ENCODE measurements around the gene DZANK1. TPM values are rescaled to one million over a fixed set of nuclear protein-coding genes. Genes with fewer than 3 reads are reported as not detected.
"Not testable (repeated sequence)": the region's sequence is repeated elsewhere in the genome, so short reads cannot be mapped to it uniquely, and the experiment has no call there.

Gene DZANK1
- total RNA-seq, 2 experiments from 2014 or later, result 1.7 to 2.0 TPM

DNA sequence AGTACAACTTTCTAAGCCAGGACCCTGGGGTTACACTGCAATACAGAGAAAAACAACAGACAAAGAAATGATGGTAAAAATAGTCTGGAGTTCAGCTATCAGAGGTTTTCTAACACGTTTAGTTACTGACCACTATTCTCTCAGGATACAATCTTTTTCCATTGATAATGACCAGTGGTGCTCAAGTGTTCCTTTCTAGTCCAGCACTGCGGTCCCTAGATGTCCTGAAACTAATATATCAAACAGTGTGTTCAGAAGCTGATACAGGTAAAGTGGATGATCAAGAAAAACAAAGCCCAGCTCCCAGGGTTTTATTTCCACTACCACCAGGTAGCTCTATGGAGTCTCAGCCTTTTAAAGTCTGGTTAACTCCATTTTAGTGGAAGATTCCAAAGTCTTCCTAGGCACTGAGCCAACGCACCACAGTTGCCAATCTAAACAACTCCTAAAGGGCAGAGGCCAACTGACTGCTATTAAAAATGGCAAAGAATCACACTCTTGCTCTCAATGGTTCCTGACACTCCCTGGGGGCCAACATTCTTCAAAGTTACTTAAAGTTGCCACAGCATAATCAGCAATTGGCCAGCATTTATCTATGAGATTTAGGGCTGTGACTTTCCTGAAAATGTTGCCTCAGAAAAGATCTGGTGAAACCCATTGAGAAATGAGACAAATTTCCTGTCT lies 38.2 kb downstream of the DZANK1 start:
- Mint-ChIP-seq H3K9me3 (ENCODE audit: low read depth) (no peaks in the 10 kb centered on the region), H3K27ac (no peak overlapping the region), H3K36me3 (no peaks in the 10 kb centered on the region), H3K4me3 (no peak overlapping the region), H3K4me1 (no peaks in the 10 kb centered on the region), H3K27me3 (no peaks in the 10 kb centered on the region)
- CTCF ChIA-PET, result no interaction called here
- no peak for ATAC-seq
- no peak for DNase-seq

DNA sequence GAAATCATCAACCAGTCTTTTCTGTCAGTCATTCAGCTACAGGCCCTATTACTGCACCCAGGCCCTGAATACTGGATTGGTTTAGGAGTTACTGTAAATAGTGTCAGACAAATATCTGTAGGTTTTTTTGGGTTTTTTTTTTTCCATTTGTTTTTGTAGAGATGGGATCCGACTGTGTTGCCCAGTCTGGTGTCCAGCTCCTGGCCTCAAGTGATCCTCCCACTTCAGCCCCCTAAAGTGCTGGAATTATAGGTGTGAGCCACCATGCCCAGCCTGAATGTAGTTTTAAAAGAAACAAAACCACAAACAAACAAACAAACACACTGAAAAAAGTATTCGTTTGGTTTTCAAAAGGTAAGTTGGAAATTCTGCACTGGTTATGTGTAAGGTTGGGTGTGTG lies 39.6 kb downstream of the DZANK1 start:
- DNase-seq (no peak), ATAC-seq (no peak)
- Mint-ChIP-seq H3K36me3 (no peaks in the 10 kb centered on the region), H3K4me1 (no peaks in the 10 kb centered on the region), H3K27me3 (no peaks in the 10 kb centered on the region), H3K27ac (no peak overlapping the region), H3K9me3 (ENCODE audit: low read depth) (no peaks in the 10 kb centered on the region), H3K4me3 (no peak overlapping the region)
- CTCF ChIA-PET, result no interaction called here

GRCh38 chr20:18421608-18422007 lies 45.2 kb downstream of the DZANK1 start:
- Mint-ChIP-seq H3K36me3 (no peaks in the 10 kb centered on the region), H3K9me3 (ENCODE audit: low read depth) (no peaks in the 10 kb centered on the region), H3K4me1 (no peaks in the 10 kb centered on the region), H3K27ac (no peak overlapping the region), H3K4me3 (no peak overlapping the region), H3K27me3 (no peaks in the 10 kb centered on the region)
- ATAC-seq (no peak), DNase-seq (no peak)
- CTCF ChIA-PET, result interaction anchor here (0.6 kb wide), 1 partner anchor 161 kb away, joined by 3 read pairs; no protein-coding TSS in a partner anchor

DNA sequence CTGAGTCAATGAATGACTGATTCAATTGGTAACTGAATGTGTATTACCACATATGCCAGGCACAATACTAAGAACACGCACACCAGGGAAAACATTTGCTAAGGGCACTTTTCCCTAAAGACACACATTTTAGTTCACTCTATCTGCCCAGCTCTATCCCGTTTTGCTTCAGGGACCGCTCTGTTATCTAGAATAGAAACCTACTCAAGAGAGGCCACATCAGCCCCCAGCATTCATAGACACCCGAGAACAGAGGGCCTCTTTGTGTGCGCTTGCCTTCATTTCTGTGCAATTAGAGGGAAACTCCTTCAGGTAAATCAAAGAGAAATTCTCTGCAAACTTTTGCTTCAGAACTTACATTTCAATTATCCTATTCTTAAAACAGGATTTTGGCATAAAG lies 50.3 kb downstream of the DZANK1 start:
- no peaks in the 10 kb centered on the region for H3K36me3 Mint-ChIP-seq
- no peak for DNase-seq
- H3K4me1 Mint-ChIP-seq, result peaks cover 5% of the 10 kb centered on the region
- H3K27me3 Mint-ChIP-seq, result no peaks in the 10 kb centered on the region
- no peaks in the 10 kb centered on the region for H3K9me3 Mint-ChIP-seq (ENCODE audit: low read depth)
- H3K27ac Mint-ChIP-seq, result no peak overlapping the region
- no peak overlapping the region for H3K4me3 Mint-ChIP-seq
- CTCF ChIA-PET, result no interaction called here
- no peak for ATAC-seq

DNA sequence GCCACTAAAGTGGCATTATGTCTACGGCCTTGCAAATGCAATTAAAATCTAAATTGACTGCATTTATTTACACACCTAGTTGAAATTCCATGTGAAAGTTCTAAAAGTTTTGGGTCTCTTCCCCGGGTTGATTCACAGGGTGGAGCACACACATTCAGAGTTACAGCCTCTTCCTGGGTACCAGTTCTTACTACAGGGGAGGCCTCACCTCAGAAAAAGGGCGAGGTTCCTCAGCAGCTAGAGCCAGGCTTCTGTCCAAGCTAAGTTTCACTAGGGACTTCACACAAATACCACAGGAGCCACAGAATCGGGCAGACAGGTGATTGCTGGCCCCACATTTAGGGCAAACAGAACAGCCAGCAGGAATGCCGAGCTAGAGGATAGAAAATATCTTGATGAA lies 52.7 kb downstream of the DZANK1 start:
- no peaks in the 10 kb centered on the region for H3K27me3 Mint-ChIP-seq
- no peaks in the 10 kb centered on the region for H3K36me3 Mint-ChIP-seq
- DNase-seq (no peak), ATAC-seq (no peak)
- no peaks in the 10 kb centered on the region for H3K9me3 Mint-ChIP-seq (ENCODE audit: low read depth)
- CTCF ChIA-PET, result interaction anchor here (1.8 kb wide), 1 partner anchor 218 kb away, joined by 4 read pairs; no protein-coding TSS in a partner anchor
- H3K4me3 Mint-ChIP-seq, result no peak overlapping the region
- H3K4me1 Mint-ChIP-seq, result peaks cover 5% of the 10 kb centered on the region
- H3K27ac Mint-ChIP-seq, result no peak overlapping the region

DNA sequence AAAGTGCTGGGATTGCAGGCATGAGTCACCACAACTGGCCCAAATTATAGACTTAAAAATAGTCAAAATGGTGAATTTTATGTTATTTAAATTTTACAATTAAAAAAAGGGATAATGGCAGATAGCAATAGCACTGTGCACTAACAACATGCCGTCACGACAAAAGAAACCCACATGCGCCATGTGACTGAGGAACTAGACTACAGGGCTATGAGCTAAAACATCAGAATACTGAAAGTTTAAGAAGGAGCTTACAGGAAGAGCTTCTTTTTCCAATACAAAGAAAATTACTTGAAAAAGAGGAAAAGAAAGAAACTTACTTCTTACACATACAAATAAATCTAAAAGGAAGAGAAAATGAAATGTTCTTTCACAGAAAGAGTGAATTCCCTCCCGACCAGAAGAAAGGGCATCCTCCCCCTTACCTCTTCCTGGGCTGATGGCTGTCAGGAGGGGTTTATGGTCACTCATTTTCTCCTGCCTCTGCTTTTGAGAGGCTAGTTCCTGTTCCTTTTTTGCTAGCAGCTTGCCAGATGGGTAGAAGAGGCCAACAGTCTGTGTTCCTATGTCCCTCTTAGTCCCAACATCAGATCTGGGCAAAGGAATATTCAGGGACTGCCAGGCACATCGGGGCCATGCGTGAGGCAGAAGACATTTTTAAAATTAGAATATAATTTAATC lies 54.5 kb downstream of the DZANK1 start:
- H3K4me3 Mint-ChIP-seq, result no peak overlapping the region

GRCh38 chr20:18405826-18406225 lies 61.0 kb downstream of the DZANK1 start:
- peaks cover 6% of the 10 kb centered on the region for H3K4me1 Mint-ChIP-seq

More for the DNA sequence above, 54.5 kb downstream of the DZANK1 start:
- DNase-seq (no peak), ATAC-seq (no peak)
- Mint-ChIP-seq H3K27ac (no peak overlapping the region), H3K36me3 (no peaks in the 10 kb centered on the region), H3K9me3 (ENCODE audit: low read depth) (no peaks in the 10 kb centered on the region), H3K4me1 (peaks cover 5% of the 10 kb centered on the region), H3K27me3 (no peaks in the 10 kb centered on the region)
- CTCF ChIA-PET, result interaction anchor here (0.8 to 1.8 kb wide), 3 partner anchors 87 to 220 kb away, joined by 3 to 4 read pairs (median 4); no protein-coding TSS in a partner anchor

DNA sequence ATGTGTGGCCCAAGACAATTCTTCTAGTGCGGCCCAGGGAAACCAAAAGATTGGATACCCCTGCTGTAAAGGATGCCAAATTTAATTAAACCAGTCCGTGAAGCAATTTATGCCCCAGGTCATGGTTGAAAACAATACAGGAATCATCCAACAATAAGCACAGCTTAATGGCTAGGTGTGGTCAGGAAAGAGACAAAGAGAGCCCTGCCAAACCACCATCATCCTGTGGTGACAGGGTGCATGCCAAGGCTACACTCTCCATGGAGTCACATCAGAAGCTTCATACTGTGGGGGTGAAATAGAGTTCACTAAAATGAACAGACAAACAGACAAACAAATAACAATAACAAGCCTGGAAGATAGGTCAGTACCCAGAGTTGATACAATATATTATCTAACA lies 62.7 kb downstream of the DZANK1 start:
- no peaks in the 10 kb centered on the region for H3K27me3 Mint-ChIP-seq
- H3K4me1 Mint-ChIP-seq, result peaks cover 6% of the 10 kb centered on the region
- ATAC-seq (no peak), DNase-seq (no peak)
- no peaks in the 10 kb centered on the region for H3K9me3 Mint-ChIP-seq (ENCODE audit: low read depth)
- H3K27ac Mint-ChIP-seq, result no peak overlapping the region
- CTCF ChIA-PET, result no interaction called here
- no peak overlapping the region for H3K4me3 Mint-ChIP-seq
- peaks cover 2% of the 10 kb centered on the region for H3K36me3 Mint-ChIP-seq

More at GRCh38 chr20:18405826-18406225, 61.0 kb downstream of the DZANK1 start:
- Mint-ChIP-seq H3K27ac (no peak overlapping the region), H3K4me3 (no peak overlapping the region), H3K27me3 (no peaks in the 10 kb centered on the region), H3K36me3 (peaks cover 2% of the 10 kb centered on the region), H3K9me3 (ENCODE audit: low read depth) (no peaks in the 10 kb centered on the region)
- CTCF ChIA-PET, result no interaction called here
- ATAC-seq (no peak), DNase-seq (no peak)

- Mint-ChIP-seq H3K27me3 (no peaks in the 10 kb centered on the region), H3K36me3 (peaks cover 2% of the 10 kb centered on the region), H3K9me3 (ENCODE audit: low read depth) (no peaks in the 10 kb centered on the region), H3K27ac (no peak overlapping the region), H3K4me3 (no peak overlapping the region), H3K4me1 (peaks cover 6% of the 10 kb centered on the region)
- ATAC-seq, result no peak
- CTCF ChIA-PET, result interaction anchor here (0.6 kb wide), 2 partner anchors 71 to 221 kb away, joined by 3 read pairs; no protein-coding TSS in a partner anchor
- DNase-seq, result no peak
Measured at GRCh38 chr20:18403269-18403668, 63.6 kb downstream of the DZANK1 start.

DNA sequence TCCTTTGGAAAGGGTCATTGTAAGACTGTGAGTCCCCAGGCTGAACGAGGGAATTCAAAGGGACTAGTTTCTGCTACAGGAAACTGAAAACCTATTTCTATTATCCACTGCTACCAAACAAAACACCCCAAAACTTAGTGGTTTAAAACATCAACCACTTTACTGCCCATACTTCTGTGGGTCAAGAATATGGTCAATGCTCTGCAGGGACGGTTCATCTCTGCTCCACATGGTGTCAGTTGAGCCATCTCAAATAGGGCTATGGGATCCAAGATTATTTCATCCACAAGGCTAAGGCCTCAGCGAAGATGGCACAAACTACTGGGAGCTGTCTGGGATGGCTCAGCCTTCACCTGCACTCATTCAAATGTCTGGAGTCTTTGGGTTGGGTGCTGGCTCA lies 65.5 kb downstream of the DZANK1 start:
- CTCF ChIA-PET, result no interaction called here
- no peaks in the 10 kb centered on the region for H3K27me3 Mint-ChIP-seq
- H3K9me3 Mint-ChIP-seq (ENCODE audit: low read depth), result no peaks in the 10 kb centered on the region
- H3K4me1 Mint-ChIP-seq, result peaks cover 6% of the 10 kb centered on the region
- DNase-seq (no peak), ATAC-seq (no peak)
- H3K4me3 Mint-ChIP-seq, result no peak overlapping the region
- peaks cover 2% of the 10 kb centered on the region for H3K36me3 Mint-ChIP-seq
- H3K27ac Mint-ChIP-seq, result no peak overlapping the region

- no peak for ATAC-seq
- peaks cover 6% of the 10 kb centered on the region for H3K4me1 Mint-ChIP-seq
- no peak for DNase-seq
- H3K36me3 Mint-ChIP-seq, result peaks cover 2% of the 10 kb centered on the region
- H3K27ac Mint-ChIP-seq, result no peak overlapping the region
- H3K4me3 Mint-ChIP-seq, result no peak overlapping the region
- no peaks in the 10 kb centered on the region for H3K27me3 Mint-ChIP-seq
- CTCF ChIA-PET, result no interaction called here
- H3K9me3 Mint-ChIP-seq (ENCODE audit: low read depth), result no peaks in the 10 kb centered on the region
Measured at GRCh38 chr20:18400460-18400859, 66.4 kb downstream of the DZANK1 start.

DNA sequence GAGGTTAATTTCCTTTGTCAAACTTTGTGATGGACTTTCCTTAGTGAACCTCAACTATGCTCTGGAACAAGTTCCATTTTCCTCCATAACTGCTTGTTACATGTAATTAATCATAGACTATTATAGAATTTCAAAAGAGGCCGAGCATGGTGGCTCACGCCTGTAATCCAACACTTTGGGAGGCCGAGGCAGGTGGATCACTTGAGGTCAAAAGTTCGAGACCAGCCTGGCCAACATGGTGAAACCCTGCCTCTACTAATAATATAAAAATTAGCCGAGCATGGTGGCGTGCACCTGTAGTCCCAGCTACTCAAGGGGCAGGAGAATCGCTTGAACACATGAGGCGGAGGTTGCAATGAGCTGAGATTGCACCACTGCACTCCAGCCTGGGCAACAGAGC lies 68.1 kb downstream of the DZANK1 start:
- H3K4me1 Mint-ChIP-seq; DNase-seq; H3K27ac Mint-ChIP-seq; H3K27me3 Mint-ChIP-seq; H3K36me3 Mint-ChIP-seq; ATAC-seq; H3K4me3 Mint-ChIP-seq; H3K9me3 Mint-ChIP-seq (ENCODE audit: low read depth); CTCF ChIA-PET: not testable (repeated sequence)

GRCh38 chr20:18397030-18397429 lies 69.8 kb downstream of the DZANK1 start:
- H3K27ac Mint-ChIP-seq, result no peak overlapping the region
- ATAC-seq (no peak), DNase-seq (no peak)
- H3K36me3 Mint-ChIP-seq, result no peaks in the 10 kb centered on the region
- H3K27me3 Mint-ChIP-seq, result no peaks in the 10 kb centered on the region
- no peak overlapping the region for H3K4me3 Mint-ChIP-seq
- CTCF ChIA-PET, result no interaction called here
- no peaks in the 10 kb centered on the region for H3K9me3 Mint-ChIP-seq (ENCODE audit: low read depth)
- H3K4me1 Mint-ChIP-seq, result no peaks in the 10 kb centered on the region

GRCh38 chr20:18395544-18395943 lies 71.3 kb downstream of the DZANK1 start:
- CTCF ChIA-PET, result no interaction called here
- Mint-ChIP-seq H3K36me3 (no peaks in the 10 kb centered on the region), H3K9me3 (ENCODE audit: low read depth) (no peaks in the 10 kb centered on the region), H3K27ac (no peak overlapping the region), H3K4me1 (no peaks in the 10 kb centered on the region), H3K27me3 (no peaks in the 10 kb centered on the region), H3K4me3 (no peak overlapping the region)
- DNase-seq (no peak), ATAC-seq (no peak)
